GM12878 (cell line): ENCODE results near the gene NFATC1. TPM values are rescaled to one million over a fixed set of nuclear protein-coding genes. Genes with fewer than 3 reads are reported as not detected.

Experiments
- ATAC-seq: fragments of 200-7000 bp; cut with Tn5 transposase; 3 replicates; pipeline ENCODE4 v1.9.1; 2020; ENCODE audit warnings: mild to moderate bottlenecking, moderate library complexity
- BruUV-seq: library from RNA; stranded (reverse); fragments of 400-500 nt; replicated peaks from 2 replicates; lab custom pipeline; 2021; lab: Mats Ljungman, UMichigan
- CTCF ChIA-PET: fragments of 300-600 bp; sonication (Branson Sonifier 250); formaldehyde crosslinking; extraction: SDS; loops from one replicate; lab custom pipeline; 2021; ENCODE audit warnings: inconsistent platforms; lab: Yijun Ruan, JAX
- POLR2A ChIA-PET: fragments of 350-600 bp; formaldehyde crosslinking; extraction: SDS; loops from one replicate; lab custom pipeline; 2021; ENCODE audit warnings: inconsistent platforms; lab: Charles Lee
- RAD21 ChIA-PET: fragments of 300-600 bp; sonication (Branson Sonifier 250); formaldehyde crosslinking; loops from one replicate; lab custom pipeline; 2023; ENCODE audit warnings: antibody characterized with exemption; ENCODE audit not compliant: unreplicated experiment; lab: Charles Lee
- SMC1A ChIA-PET: fragments of 300-600 bp; sonication (Branson Sonifier 250); formaldehyde crosslinking; loops from one replicate; lab custom pipeline; 2023; ENCODE audit not compliant: unreplicated experiment, uncharacterized antibody; lab: Charles Lee
- DNase-seq: peaks from one replicate; pipeline ENCODE4 v3.0.0-alpha.2; 2011; ENCODE audit warnings: low read depth, low spot score
- FAIRE-seq: peaks from 3 replicates; lab custom pipeline; 2011; peaks lifted over from hg19 to GRCh38; lab: Jason Lieb, UNC
- H2AFZ ChIP-seq: 2 replicates; pipeline ENCODE4 v1.6.0; 2011; ENCODE audit warnings: low read depth, low read length, control low read depth; ENCODE audit not compliant: control insufficient read depth
- H3K27ac ChIP-seq: 2 replicates; pipeline ENCODE4 v1.5.1; 2011; ENCODE audit warnings: control low read depth; ENCODE audit not compliant: control insufficient read depth, insufficient read depth
- H3K27me3 ChIP-seq, 2 experiments: replicated peaks in 1 of 2; 2 replicates each; pipeline versions ENCODE4 v1.6.0 to v1.6.1; 2011; ENCODE audit warnings: low read length in 1 of 2; ENCODE audit not compliant: control insufficient read depth in 2 of 2, insufficient read depth in 2 of 2
- H3K36me3 ChIP-seq, 2 experiments: 2 replicates each; pipeline ENCODE4 v1.5.1; 2011; ENCODE audit warnings: low read length in 1 of 2; ENCODE audit not compliant: control insufficient read depth in 2 of 2, insufficient read depth in 2 of 2
- H3K4me1 ChIP-seq: 2 replicates; pipeline ENCODE4 v1.6.1; 2011; ENCODE audit warnings: mild to moderate bottlenecking, low read length, moderate library complexity, mixed read lengths; ENCODE audit not compliant: control insufficient read depth, insufficient read depth
- H3K4me2 ChIP-seq: 2 replicates; pipeline ENCODE4 v1.6.0; 2011; ENCODE audit warnings: control low read depth; ENCODE audit not compliant: control insufficient read depth, insufficient read depth
- H3K4me3 ChIP-seq: fragments of 200-600 bp; sonication (generic); 2 replicates; pipeline ENCODE4 v1.5.1; 2016
- H3K79me2 ChIP-seq: 2 replicates; pipeline ENCODE4 v1.6.0; 2011; ENCODE audit warnings: low read length; ENCODE audit not compliant: control insufficient read depth, insufficient read depth
- H3K9ac ChIP-seq: 2 replicates; pipeline ENCODE4 v1.8.0; 2011; ENCODE audit warnings: low read length, control low read depth, mixed read lengths; ENCODE audit not compliant: control insufficient read depth, insufficient read depth
- H3K9me3 ChIP-seq: replicated peaks from 3 replicates; pipeline ENCODE4 v1.5.1; 2011; ENCODE audit warnings: mild to moderate bottlenecking, low read length; ENCODE audit not compliant: control insufficient read depth, insufficient read depth
- H4K20me1 ChIP-seq: 2 replicates; pipeline ENCODE4 v1.6.0; 2011; ENCODE audit not compliant: control insufficient read depth, insufficient read depth
- ATF7 ChIP-seq: fragments of 450-650 bp; IDR thresholded peaks from 2 replicates; pipeline ENCODE4 v1.6.1; 2016; ENCODE audit warnings: low read depth, mild to moderate bottlenecking
- BACH1 ChIP-seq: fragments of 450-650 bp; IDR thresholded peaks from 2 replicates; pipeline ENCODE4 v1.6.1; 2017; ENCODE audit warnings: mild to moderate bottlenecking, borderline replicate concordance
- CBX5 ChIP-seq: sonication (generic); IDR thresholded peaks from 2 replicates; pipeline ENCODE4 v1.6.1; 2016; ENCODE audit warnings: low read depth, moderate library complexity, mild to moderate bottlenecking, inconsistent platforms
- EED ChIP-seq: sonication (generic); IDR thresholded peaks from 2 replicates; pipeline ENCODE4 v1.6.1; 2016; ENCODE audit warnings: antibody characterized with exemption, low read depth
- HSF1 ChIP-seq: fragments of 150-350 bp; IDR thresholded peaks from 2 replicates; pipeline ENCODE4 v1.6.1; 2014; ENCODE audit warnings: mild to moderate bottlenecking, low read depth, low read length
- IKZF2 ChIP-seq, 2 experiments: fragments of 450-650 bp; IDR thresholded peaks; 2 replicates each; pipeline ENCODE4 v1.6.1; 2017; ENCODE audit warnings: mild to moderate bottlenecking in 2 of 2, moderate library complexity in 2 of 2
- KDM1A ChIP-seq: fragments of 200-600 bp; sonication (generic); IDR thresholded peaks from 2 replicates; pipeline ENCODE4 v1.6.1; 2016; ENCODE audit warnings: borderline replicate concordance
- MEF2B ChIP-seq: fragments of 450-650 bp; IDR thresholded peaks from 2 replicates; pipeline ENCODE4 v1.6.1; 2018; ENCODE audit warnings: mild to moderate bottlenecking, moderate library complexity; ENCODE audit not compliant: partially characterized antibody, poor library complexity, severe bottlenecking
- NBN ChIP-seq: fragments of 450-650 bp; IDR thresholded peaks from 2 replicates; pipeline ENCODE4 v1.6.1; 2016
- PRDM15 ChIP-seq: fragments of 450-650 bp; formaldehyde crosslinking; IDR thresholded peaks from 2 replicates; pipeline ENCODE4 v1.4.0; 2020; ENCODE audit warnings: mild to moderate bottlenecking, moderate library complexity
- TCF12 ChIP-seq: IDR thresholded peaks from 2 replicates; pipeline ENCODE4 v1.6.1; 2011; ENCODE audit warnings: low read depth, mild to moderate bottlenecking, low read length
- USF2 ChIP-seq: IDR thresholded peaks from 2 replicates; pipeline ENCODE4 v1.6.1; 2011; ENCODE audit warnings: low read depth, low read length, improper control_type of control experiment, borderline replicate concordance
- ZNF207 ChIP-seq: fragments of 450-650 bp; IDR thresholded peaks from 2 replicates; pipeline ENCODE4 v1.6.1; 2014; ENCODE audit warnings: antibody characterized with exemption, mild to moderate bottlenecking, borderline replicate concordance
- WGBS: methylation state at CpG from one replicate; pipeline ENCODE4 v1.1.6; 2016; ENCODE audit warnings: low lambda C conversion rate; ENCODE audit not compliant: insufficient replicate concordance, insufficient coverage; ENCODE audit errors: missing lambda C conversion rate; 5-methylcytosine and 5-hydroxymethylcytosine counted together
- in situ Hi-C: fragments of 300-500 bp; cut with MboI; formaldehyde crosslinking; loops from 9 replicates; pipeline ENCODE4 v1.14.3; 2018; ENCODE audit warnings: mixed read lengths
- intact Hi-C: fragments of 100-400 bp; cut with micrococcal nuclease; formaldehyde crosslinking; loops from one replicate; pipeline ENCODE4 v1.14.2; 2022; ENCODE audit not compliant: unreplicated experiment
- polyA plus RNA-seq, 11 experiments: library from polyadenylated mRNA; depleted of rRNA in 4 of 11; unstranded in 6 of 11; stranded (reverse) in 5 of 11; fragments of >200 nt; fragmentation: Nextera tagmentation in 4 of 11; fragmentation: Illumina TruSeq in 1 of 11; extraction: Ambion mirVana in 4 of 11; extraction: Trizol in 1 of 11; gene quantifications; 1 replicate in 1 of 11; 2 replicates in 10 of 11; pipeline versions ENCODE4 v1.2.1 to v1.2.3, GENCODE V29; 2011 to 2016; ENCODE audit warnings: inconsistent platforms in 2 of 11, missing spikeins in 2 of 11, low read depth in 1 of 11
- total RNA-seq, 4 experiments: library from RNA; depleted of rRNA in 3 of 4; stranded (reverse); fragments of >200 nt in 3 of 4; fragmentation: Illumina TruSeq in 1 of 4; extraction: Trizol in 1 of 4; gene quantifications; 2 replicates each; pipeline versions ENCODE4 v1.2.1 to v1.2.3, GENCODE V29; 2013 to 2021
- TF ChIP-seq, protein P1 (sequence below): fragments of 450-650 bp; IDR thresholded peaks from 2 replicates; pipeline ENCODE4 v1.6.1; 2017; ENCODE audit warnings: mild to moderate bottlenecking
- TF ChIP-seq, protein P2 (sequence below): fragments of 450-650 bp; IDR thresholded peaks from 2 replicates; pipeline ENCODE4 v1.6.1; 2017; ENCODE audit warnings: borderline replicate concordance

The NFATC1 gene
- total and polyA plus RNA-seq, 10 of the 15 experiments (the other 5 are each of a cell fraction or from before 2014, with no cell fraction given): 0.84 to 20.8 (median 5.1) TPM

DNA sequence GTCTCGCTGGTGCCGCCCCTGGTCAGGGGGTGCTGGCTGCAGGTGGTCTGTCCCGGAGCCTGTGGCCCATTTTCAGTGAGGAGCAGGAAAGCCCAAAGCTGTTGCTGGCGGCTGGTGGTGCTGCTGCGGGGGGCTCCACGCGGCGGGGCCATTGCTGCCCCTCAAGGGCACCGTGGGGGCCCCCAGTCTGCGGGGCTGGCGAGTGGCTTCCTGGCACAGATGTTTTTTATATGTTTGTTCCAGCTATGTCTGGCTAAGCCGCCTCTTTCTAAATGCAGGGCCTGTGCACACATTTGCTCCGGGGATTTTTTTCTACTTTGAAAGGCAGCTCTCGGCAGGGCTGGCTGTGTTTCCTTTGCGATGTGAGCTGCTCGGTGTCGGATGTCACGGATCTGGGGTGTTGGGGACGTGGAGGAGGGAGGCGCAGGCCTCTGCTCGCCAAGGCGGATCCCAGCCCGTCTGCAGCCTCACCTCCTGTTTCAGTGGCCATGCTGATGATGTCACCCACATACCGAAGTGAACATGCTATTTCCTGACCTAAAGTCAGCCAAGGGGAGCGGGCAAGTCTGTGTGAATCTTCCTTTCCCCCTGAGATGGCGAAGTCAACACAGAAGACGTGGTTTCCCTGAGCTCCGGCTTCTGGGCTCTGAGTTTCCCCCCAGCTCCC, 171.9 kb downstream of the NFATC1 start:
- no peaks in the 10 kb centered on the region for H3K4me1 ChIP-seq
- H3K79me2 ChIP-seq: no peaks in the 10 kb centered on the region
- H3K9me3 ChIP-seq: no peaks in the 10 kb centered on the region; the same call in 2 of the 3 replicates
- H3K27ac ChIP-seq: no peak overlapping the region
- FAIRE-seq (no peak), ATAC-seq (0 out of 3 replicates have a peak, but pooled peaks have one; percentile 17), DNase-seq (no peak)
- no peak overlapping the region for H3K4me2 ChIP-seq
- intact Hi-C loops (no loop called here), in situ Hi-C loops (no loop called here)
- H4K20me1 ChIP-seq: no peaks in the 10 kb centered on the region
- BruUV-seq: no TSS peak
- POLR2A ChIA-PET: no interaction called here
- WGBS: 48% methylated on average over 27 of the region's 28 CpGs
- H3K9ac ChIP-seq: no peak overlapping the region
- H2AFZ ChIP-seq: no peak overlapping the region
- SMC1A ChIA-PET: no interaction called here
- RAD21 ChIA-PET: no interaction called here
- H3K27me3 ChIP-seq: no peaks in the 10 kb centered on the region
- CTCF ChIA-PET: no interaction called here
- no peaks in the 10 kb centered on the region for H3K36me3 ChIP-seq
- no peak overlapping the region for H3K4me3 ChIP-seq
- TF ChIP-seq MEF2B (no peak), HSF1 (no peak), ATF7 (no peak), PRDM15 (no peak), TCF12 (no peak), BACH1 (no peak), NBN (no peak), KDM1A (no peak), EED (no peak), ZNF207 (no peak), IKZF2 (IDR thresholded peaks at IDR 0.05) (no peak), USF2 (no peak), CBX5 (no peak)
- TF ChIP-seq, protein P1, sequence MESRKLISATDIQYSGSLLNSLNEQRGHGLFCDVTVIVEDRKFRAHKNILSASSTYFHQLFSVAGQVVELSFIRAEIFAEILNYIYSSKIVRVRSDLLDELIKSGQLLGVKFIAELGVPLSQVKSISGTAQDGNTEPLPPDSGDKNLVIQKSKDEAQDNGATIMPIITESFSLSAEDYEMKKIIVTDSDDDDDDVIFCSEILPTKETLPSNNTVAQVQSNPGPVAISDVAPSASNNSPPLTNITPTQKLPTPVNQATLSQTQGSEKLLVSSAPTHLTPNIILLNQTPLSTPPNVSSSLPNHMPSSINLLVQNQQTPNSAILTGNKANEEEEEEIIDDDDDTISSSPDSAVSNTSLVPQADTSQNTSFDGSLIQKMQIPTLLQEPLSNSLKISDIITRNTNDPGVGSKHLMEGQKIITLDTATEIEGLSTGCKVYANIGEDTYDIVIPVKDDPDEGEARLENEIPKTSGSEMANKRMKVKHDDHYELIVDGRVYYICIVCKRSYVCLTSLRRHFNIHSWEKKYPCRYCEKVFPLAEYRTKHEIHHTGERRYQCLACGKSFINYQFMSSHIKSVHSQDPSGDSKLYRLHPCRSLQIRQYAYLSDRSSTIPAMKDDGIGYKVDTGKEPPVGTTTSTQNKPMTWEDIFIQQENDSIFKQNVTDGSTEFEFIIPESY: no peak
- TF ChIP-seq, protein P2, sequence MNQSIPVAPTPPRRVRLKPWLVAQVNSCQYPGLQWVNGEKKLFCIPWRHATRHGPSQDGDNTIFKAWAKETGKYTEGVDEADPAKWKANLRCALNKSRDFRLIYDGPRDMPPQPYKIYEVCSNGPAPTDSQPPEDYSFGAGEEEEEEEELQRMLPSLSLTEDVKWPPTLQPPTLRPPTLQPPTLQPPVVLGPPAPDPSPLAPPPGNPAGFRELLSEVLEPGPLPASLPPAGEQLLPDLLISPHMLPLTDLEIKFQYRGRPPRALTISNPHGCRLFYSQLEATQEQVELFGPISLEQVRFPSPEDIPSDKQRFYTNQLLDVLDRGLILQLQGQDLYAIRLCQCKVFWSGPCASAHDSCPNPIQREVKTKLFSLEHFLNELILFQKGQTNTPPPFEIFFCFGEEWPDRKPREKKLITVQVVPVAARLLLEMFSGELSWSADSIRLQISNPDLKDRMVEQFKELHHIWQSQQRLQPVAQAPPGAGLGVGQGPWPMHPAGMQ: no peak
